MM.1S (cell line): Measurements from ENCODE around the gene PMM2.

Experiments
- DNase-seq: peaks from one replicate; pipeline ENCODE4 v3.0.0-alpha.2; 2015
- H2AFZ ChIP-seq: fragments of 300-600 bp; sonication (generic); 2 replicates; pipeline ENCODE4 v1.6.0; 2016; ENCODE audit warnings: antibody characterized with exemption, low read length
- H3F3A ChIP-seq: fragments of 300-600 bp; sonication (generic); 2 replicates; pipeline ENCODE4 v1.6.1; 2016; ENCODE audit warnings: mild to moderate bottlenecking, antibody characterized with exemption, low read length, moderate library complexity, mixed read lengths; ENCODE audit not compliant: insufficient read depth
- H3K27ac ChIP-seq: fragments of 300-600 bp; sonication (generic); 2 replicates; pipeline ENCODE4 v1.5.1; 2016; ENCODE audit warnings: mild to moderate bottlenecking, low read length
- H3K27me3 ChIP-seq: fragments of 300-600 bp; sonication (generic); replicated peaks from 2 replicates; pipeline ENCODE4 v1.6.0; 2016; ENCODE audit warnings: low read length; ENCODE audit not compliant: insufficient read depth
- H3K36me3 ChIP-seq: fragments of 300-600 bp; sonication (generic); replicated peaks from 2 replicates; pipeline ENCODE4 v1.6.1; 2016; ENCODE audit warnings: mild to moderate bottlenecking, low read length, mixed read lengths; ENCODE audit not compliant: insufficient read depth
- H3K4me1 ChIP-seq: fragments of 300-600 bp; sonication (generic); 2 replicates; pipeline ENCODE4 v1.6.1; 2016; ENCODE audit warnings: low read length, mixed read lengths
- H3K4me2 ChIP-seq: fragments of 300-600 bp; sonication (generic); 2 replicates; pipeline ENCODE4 v1.6.0; 2016; ENCODE audit warnings: low read depth, low read length
- H3K4me3 ChIP-seq: fragments of 300-600 bp; sonication (generic); 2 replicates; pipeline ENCODE4 v1.5.1; 2016; ENCODE audit warnings: low read length, mixed read lengths
- H3K79me2 ChIP-seq: fragments of 300-600 bp; sonication (generic); 2 replicates; pipeline ENCODE4 v1.6.1; 2016; ENCODE audit warnings: mixed run types, low read length, mixed read lengths
- H3K9ac ChIP-seq: fragments of 300-600 bp; sonication (generic); 2 replicates; pipeline ENCODE4 v1.6.1; 2016; ENCODE audit warnings: low read length, mixed read lengths
- H3K9me2 ChIP-seq: fragments of 300-600 bp; sonication (generic); replicated peaks from 2 replicates; pipeline ENCODE4 v1.6.1; 2016; ENCODE audit warnings: mild to moderate bottlenecking, low read length, mixed read lengths; ENCODE audit not compliant: insufficient read depth
- H3K9me3 ChIP-seq: fragments of 300-600 bp; sonication (generic); replicated peaks from 2 replicates; pipeline ENCODE4 v1.6.1; 2016; ENCODE audit warnings: mild to moderate bottlenecking, low read length, mixed read lengths; ENCODE audit not compliant: insufficient read depth
- H4K20me1 ChIP-seq: fragments of 300-600 bp; sonication (generic); 2 replicates; pipeline ENCODE4 v1.6.1; 2016; ENCODE audit warnings: mild to moderate bottlenecking, low read length, moderate library complexity, mixed read lengths; ENCODE audit not compliant: insufficient read depth
- CTCF ChIP-seq: fragments of 300-600 bp; sonication (generic); IDR thresholded peaks from 2 replicates; pipeline ENCODE4 v1.5.1; 2016; ENCODE audit warnings: antibody characterized with exemption, low read length, mixed read lengths
- EZH2 ChIP-seq: fragments of 300-600 bp; sonication (generic); optimal IDR thresholded peaks from 2 replicates; pipeline ENCODE3; 2017; ENCODE audit warnings: low read depth, mild to moderate bottlenecking, antibody characterized with exemption, low read length, mixed read lengths
- EZH2phosphoT487 ChIP-seq: fragments of 300-600 bp; sonication (generic); IDR thresholded peaks from 2 replicates; pipeline ENCODE4 v1.6.1; 2018; ENCODE audit warnings: antibody characterized with exemption, low read length

PMM2 gene

GRCh38 chr16:8886593-8887430 lies 89.2 kb downstream of the PMM2 start:
- Histone ChIP-seq H3K36me3 (no peaks in the 10 kb centered on the region), H3K9ac (no peak overlapping the region), H3K27me3 (no peaks in the 10 kb centered on the region), H3K79me2 (no peaks in the 10 kb centered on the region), H3K9me3 (no peaks in the 10 kb centered on the region), H3K27ac (no peak overlapping the region), H4K20me1 (no peaks in the 10 kb centered on the region), H3K4me1 (no peaks in the 10 kb centered on the region), H3K4me2 (no peak overlapping the region), H2AFZ (no peak overlapping the region), H3K4me3 (no peak overlapping the region), H3F3A (0 out of 2 replicates have a peak, but pooled peaks cover 3% of the 10 kb centered on the region), H3K9me2 (no peaks in the 10 kb centered on the region)
- DNase-seq = no peak
- TF ChIP-seq CTCF (no peak), EZH2 (no peak), EZH2phosphoT487 (no peak)

- TF ChIP-seq EZH2 (no peak), CTCF (no peak), EZH2phosphoT487 (no peak)
- Histone ChIP-seq H3K9me2 (no peaks in the 10 kb centered on the region), H3K4me3 (no peak overlapping the region), H3K27ac (no peak overlapping the region), H3K27me3 (no peaks in the 10 kb centered on the region), H3K4me1 (no peaks in the 10 kb centered on the region), H3K4me2 (no peak overlapping the region), H4K20me1 (no peaks in the 10 kb centered on the region), H3K79me2 (no peaks in the 10 kb centered on the region), H3F3A (0 out of 2 replicates have a peak, but pooled peaks cover 3% of the 10 kb centered on the region), H2AFZ (no peak overlapping the region), H3K36me3 (no peaks in the 10 kb centered on the region), H3K9me3 (no peaks in the 10 kb centered on the region), H3K9ac (no peak overlapping the region)
- no peak for DNase-seq
Measured at GRCh38 chr16:8887431-8887765, 89.8 kb downstream of the PMM2 start.

- Histone ChIP-seq H3K9me2 (no peaks in the 10 kb centered on the region), H3F3A (peaks cover 3% of the 10 kb centered on the region; the same call in 1 of the 2 replicates), H3K4me1 (no peaks in the 10 kb centered on the region), H3K36me3 (no peaks in the 10 kb centered on the region; the same call in 1 of the 2 replicates), H3K4me2 (no peak overlapping the region), H3K9ac (no peak overlapping the region), H3K27ac (no peak overlapping the region), H3K27me3 (no peaks in the 10 kb centered on the region), H3K4me3 (no peak overlapping the region), H3K79me2 (no peaks in the 10 kb centered on the region), H4K20me1 (no peaks in the 10 kb centered on the region), H2AFZ (no peak overlapping the region), H3K9me3 (no peaks in the 10 kb centered on the region)
- TF ChIP-seq EZH2 (no peak), CTCF (no peak), EZH2phosphoT487 (no peak)
- DNase-seq = no peak
Measured at GRCh38 chr16:8887952-8888560, 90.4 kb downstream of the PMM2 start.
